ENCODE measurements around the gene TMBIM4. TPM values are rescaled to one million over a fixed set of nuclear protein-coding genes. Genes with fewer than 3 reads are reported as not detected.

The TMBIM4 gene
- total RNA-seq, 1 experiment from 2014 or later: 18.4 TPM

GRCh38 chr12:66156654-66157053 lies 13.1 kb downstream of the TMBIM4 start:
- Histone ChIP-seq H2BK20ac (ENCODE audit: low read depth, low read length, poor library complexity, severe bottlenecking) (no peak overlapping the region), H3K4me1 (ENCODE audit: insufficient read depth, low read length) (no peaks in the 10 kb centered on the region), H4K91ac (ENCODE audit: insufficient read length, low read depth, low read length) (no peak overlapping the region), H3K4me2 (ENCODE audit: insufficient read depth, insufficient read length, low read length) (no peak overlapping the region), H4K5ac (ENCODE audit: insufficient read length, low read depth, low read length) (no peak overlapping the region), H3K18ac (ENCODE audit: insufficient read length, low read depth, low read length) (no peak overlapping the region), H3K23me2 (ENCODE audit: insufficient read length, low read depth, low read length, poor library complexity, severe bottlenecking) (no peaks in the 10 kb centered on the region), H3K79me2 (ENCODE audit: insufficient read depth, low read length) (no peaks in the 10 kb centered on the region), H3K9ac (ENCODE audit: extremely low read depth, insufficient read length, low read length) (no peak overlapping the region), H4K20me1 (ENCODE audit: control insufficient read depth, insufficient read depth, insufficient read length) (no peaks in the 10 kb centered on the region), H2BK15ac (ENCODE audit: low read depth, low read length) (no peak overlapping the region), H3K9me3 (ENCODE audit: control insufficient read depth, low read depth, low read length) (no peaks in the 10 kb centered on the region), H3K27ac (ENCODE audit: insufficient read length, low read depth, low read length) (no peak overlapping the region), H2BK120ac (ENCODE audit: low read depth, low read length, poor library complexity, severe bottlenecking) (no peak overlapping the region), H3K56ac (ENCODE audit: insufficient read length, low read depth, low read length) (no peak overlapping the region), H3K4ac (ENCODE audit: low read depth, low read length) (no peak overlapping the region), H3K14ac (ENCODE audit: insufficient read depth, low read length) (no peak overlapping the region), H2BK12ac (ENCODE audit: insufficient read length, low read depth, low read length) (no peak overlapping the region), H3K27me3 (ENCODE audit: insufficient read depth, low read length) (no peaks in the 10 kb centered on the region), H4K8ac (replicated peaks; ENCODE audit: insufficient read length, low read depth, low read length) (no peak overlapping the region), H3K79me1 (ENCODE audit: insufficient read depth, low read depth, low read length, poor library complexity, severe bottlenecking) (no peaks in the 10 kb centered on the region), H2AFZ (ENCODE audit: low read length) (no peak overlapping the region), H3T11ph (ENCODE audit: low read length) (no peak overlapping the region), H2AK5ac (ENCODE audit: insufficient read length, low read length) (no peak overlapping the region), H3K23ac (ENCODE audit: insufficient read length, low read depth, low read length) (no peak overlapping the region), H2BK5ac (ENCODE audit: insufficient read length, low read length) (no peak overlapping the region)
- no peaks in the 10 kb centered on the region; a peak in 1 of 5 replicates for H3K9me3 Mint-ChIP-seq
- no peaks in the 10 kb centered on the region for H3K4me1 Mint-ChIP-seq
- no peak for TF ChIP-seq CTCF (conservative IDR thresholded peaks at IDR 0.05)
- no peaks in the 10 kb centered on the region for H3K27me3 Mint-ChIP-seq (ENCODE audit: low read depth)
- H3K4me3 Mint-ChIP-seq: no peak overlapping the region
- peaks cover 0 to 3% (median 0%) of the 10 kb centered on the region in 3 experiments; a peak in 1 of 7 replicates for H3K36me3 Mint-ChIP-seq (ENCODE audit: insufficient read depth in 1 of 3, low read depth in 3 of 3)
- no peak for DNase-seq
- no peak overlapping the region for H3K27ac Mint-ChIP-seq
- no CpG with 5 or more reads among the region's 2 CpGs for WGBS (ENCODE audit: extremely low coverage, insufficient read length, low lambda C conversion rate)
